SK-N-MC (cell line): ENCODE measurements around the gene GET4.

Experiments used
- EZH2 ChIP-seq: fragments of 200-600 bp; sonication (generic); IDR thresholded peaks from one replicate; pipeline ENCODE4 v1.6.1; 2017; ENCODE audit warnings: antibody characterized with exemption
- FOXP2 ChIP-seq: optimal IDR thresholded peaks from 2 replicates; pipeline ENCODE3; 2011; ENCODE audit warnings: mild to moderate bottlenecking, moderate library complexity; ENCODE audit not compliant: insufficient read depth; ENCODE audit errors: extremely low read length, control extremely low read depth
- POLR2AphosphoS5 ChIP-seq: IDR thresholded peaks from 2 replicates; pipeline ENCODE4 v1.6.1; 2012; ENCODE audit warnings: mild to moderate bottlenecking, low read depth, low read length, borderline replicate concordance

DNA sequence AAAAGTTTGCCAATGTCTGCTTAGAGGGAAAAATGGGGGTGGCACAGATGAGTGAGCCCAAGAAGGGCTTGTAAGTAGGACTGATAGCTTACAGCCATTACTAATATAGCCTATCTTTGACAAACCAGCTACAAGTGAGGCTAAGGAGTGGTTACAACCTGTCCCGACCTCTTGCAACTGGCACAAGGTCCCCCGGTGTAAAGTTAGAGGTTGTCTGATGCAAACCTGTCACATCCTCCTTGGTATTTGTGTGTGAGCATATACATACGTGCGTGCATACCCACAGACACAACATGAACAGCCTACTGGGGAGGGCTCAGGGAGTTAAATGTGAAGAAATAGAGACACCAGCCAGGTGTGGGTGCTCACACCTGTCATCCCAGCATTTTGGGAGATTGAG, 63.5 kb downstream of the GET4 start:
- no peak for TF ChIP-seq POLR2AphosphoS5
- TF ChIP-seq EZH2 = no peak
- no peak for TF ChIP-seq FOXP2
